Measurements from ENCODE around the gene BDKRB2. TPM values are rescaled to one million over a fixed set of nuclear protein-coding genes. Genes with fewer than 3 reads are reported as not detected.

BDKRB2 gene
- total and polyA plus RNA-seq, 2 experiments from 2014 or later: 0.14 to 0.21 TPM

- no peaks in the 10 kb centered on the region; the same call in 2 of the 3 replicates for H3K36me3 Mint-ChIP-seq (ENCODE audit: low read depth)
- no peak overlapping the region for H3K4me3 Mint-ChIP-seq
- no peak overlapping the region for H3K27ac Mint-ChIP-seq
- Histone ChIP-seq H3K27me3 (ENCODE audit: insufficient read depth) (no peaks in the 10 kb centered on the region), H2AFZ (no peak overlapping the region), H3K9me2 (ENCODE audit: insufficient read depth) (peaks cover 3% of the 10 kb centered on the region; the same call in 1 of the 2 replicates), H3K27ac (ENCODE audit: low read depth) (no peak overlapping the region), H3K36me3 (ENCODE audit: insufficient read depth) (no peaks in the 10 kb centered on the region), H3F3A (replicated peaks; ENCODE audit: low read depth) (no peaks in the 10 kb centered on the region), H3K79me2 (replicated peaks; ENCODE audit: insufficient read depth) (no peaks in the 10 kb centered on the region), H3K4me3 (no peak overlapping the region), H3K4me2 (no peak overlapping the region), H3K4me1 (ENCODE audit: insufficient read depth) (no peaks in the 10 kb centered on the region), H4K20me1 (replicated peaks; ENCODE audit: insufficient read depth) (no peaks in the 10 kb centered on the region)
- no peak for DNase-seq (ENCODE audit: low spot score)
- H3K4me1 Mint-ChIP-seq: no peaks in the 10 kb centered on the region
- no peaks in the 10 kb centered on the region; the same call in 1 of the 3 replicates for H3K9me3 Mint-ChIP-seq
- no peak for ATAC-seq
- H3K27me3 Mint-ChIP-seq (ENCODE audit: insufficient read depth, low read depth, poor library complexity): peaks cover 10% of the 10 kb centered on the region
- no peak for TF ChIP-seq POLR2AphosphoS5 (IDR thresholded peaks at IDR 0.05; ENCODE audit: low read depth)
- no peak for TF ChIP-seq ZNF114 (CRISPR knock-in tag; IDR thresholded peaks at IDR 0.05)
- no peak for TF ChIP-seq CREB1 (CRISPR knock-in tag; IDR thresholded peaks at IDR 0.05; ENCODE audit: low read depth)
- TF ChIP-seq CTCF (conservative IDR thresholded peaks at IDR 0.05; ENCODE audit: low read depth in 2 of 2): no peak
These were observed 60.9 kb downstream of the BDKRB2 start for GRCh38 chr14:96265383-96266095.

GRCh38 chr14:96267336-96267735, 62.7 kb downstream of the BDKRB2 start:
- Histone ChIP-seq H3K27ac (ENCODE audit: low read depth) (no peak overlapping the region), H3K79me2 (replicated peaks; ENCODE audit: insufficient read depth) (no peaks in the 10 kb centered on the region), H2AFZ (no peak overlapping the region), H3K4me3 (no peak overlapping the region), H3K4me2 (no peak overlapping the region), H3K9me2 (ENCODE audit: insufficient read depth) (peaks cover 3% of the 10 kb centered on the region; the same call in 1 of the 2 replicates), H3K27me3 (ENCODE audit: insufficient read depth) (no peaks in the 10 kb centered on the region), H3K4me1 (ENCODE audit: insufficient read depth) (no peaks in the 10 kb centered on the region), H3F3A (replicated peaks; ENCODE audit: low read depth) (no peaks in the 10 kb centered on the region), H4K20me1 (replicated peaks; ENCODE audit: insufficient read depth) (no peaks in the 10 kb centered on the region), H3K36me3 (ENCODE audit: insufficient read depth) (no peaks in the 10 kb centered on the region)
- Mint-ChIP-seq H3K9me3 (peaks cover 14% of the 10 kb centered on the region), H3K4me3 (no peak overlapping the region), H3K27me3 (ENCODE audit: insufficient read depth, low read depth, poor library complexity) (peaks cover 16% of the 10 kb centered on the region), H3K4me1 (no peaks in the 10 kb centered on the region), H3K36me3 (ENCODE audit: low read depth) (peaks cover 7% of the 10 kb centered on the region; the same call in 2 of the 3 replicates), H3K27ac (no peak overlapping the region)
- TF ChIP-seq POLR2AphosphoS5 (IDR thresholded peaks at IDR 0.05; ENCODE audit: low read depth) (no peak), ZNF331 (CRISPR knock-in tag; IDR thresholded peaks at IDR 0.05; ENCODE audit: low read depth) (no peak), ETS1 (IDR thresholded peaks at IDR 0.05) (no peak), ZNF114 (CRISPR knock-in tag; IDR thresholded peaks at IDR 0.05) (no peak), CREB1 (CRISPR knock-in tag; IDR thresholded peaks at IDR 0.05; ENCODE audit: low read depth) (no peak)
- no peak for ATAC-seq
- DNase-seq (ENCODE audit: low spot score): no peak

All from GM23338 (cell line).